NCI-H187 (cell line): Measurements from ENCODE around the gene TTLL5.
"Not testable (repeated sequence)": the region's sequence is repeated elsewhere in the genome, so short reads cannot be mapped to it uniquely, and the experiment has no call there.

Experiments used
- DNase-seq, 2 experiments: peaks; one replicate each; lab custom pipeline; 2025; lab: John Stamatoyannopoulos, UW

The TTLL5 gene

GRCh38 chr14:75650253-75651058, 10.6 kb upstream of the TTLL5 start:
- no peak for DNase-seq

GRCh38 chr14:75653563-75653962, 7.5 kb upstream of the TTLL5 start:
- DNase-seq, result no peak

- peak; percentile 45 to 81 for DNase-seq
Measured at GRCh38 chr14:75654127-75654732, 6.8 kb upstream of the TTLL5 start.

- no peak for DNase-seq
Measured at GRCh38 chr14:75655235-75655634, 5.8 kb upstream of the TTLL5 start.

- no peak for DNase-seq
Measured at GRCh38 chr14:75657331-75657730, 3.7 kb upstream of the TTLL5 start.

- no peak for DNase-seq
Measured at GRCh38 chr14:75658957-75659356, 2.1 kb upstream of the TTLL5 start.

- no peak for DNase-seq
Measured at GRCh38 chr14:75660238-75660629, 812 bp upstream of the TTLL5 start.

GRCh38 chr14:75661499-75661814, 411 bp downstream of the TTLL5 start:
- DNase-seq, result no peak

GRCh38 chr14:75662966-75663365, 1.9 kb downstream of the TTLL5 start:
- DNase-seq, result no peak

- no peak for DNase-seq
Measured at GRCh38 chr14:75667099-75667765, 6.2 kb downstream of the TTLL5 start.

- no peak for DNase-seq
Measured at GRCh38 chr14:75672605-75673192, 11.7 kb downstream of the TTLL5 start.

- no peak for DNase-seq
Measured at GRCh38 chr14:75673345-75674035, 12.4 kb downstream of the TTLL5 start.

- no peak for DNase-seq
Measured at GRCh38 chr14:75675265-75675960, 14.4 kb downstream of the TTLL5 start.

- DNase-seq, result no peak
Measured at GRCh38 chr14:75685910-75686309, 24.9 kb downstream of the TTLL5 start.

GRCh38 chr14:75689012-75689411, 28.0 kb downstream of the TTLL5 start:
- DNase-seq, result no peak

- no peak for DNase-seq
Measured at GRCh38 chr14:75690010-75690409, 29.0 kb downstream of the TTLL5 start.

- not testable (repeated sequence) for DNase-seq
Measured at GRCh38 chr14:75695025-75695424, 34.0 kb downstream of the TTLL5 start.

- DNase-seq, result no peak
Measured at GRCh38 chr14:75697386-75697785, 36.3 kb downstream of the TTLL5 start.

GRCh38 chr14:75697918-75698317, 36.9 kb downstream of the TTLL5 start:
- DNase-seq, result no peak

- no peak for DNase-seq
Measured at GRCh38 chr14:75699331-75699730, 38.3 kb downstream of the TTLL5 start.

- no peak for DNase-seq
Measured at GRCh38 chr14:75700295-75700694, 39.2 kb downstream of the TTLL5 start.

- DNase-seq, result no peak
Measured at GRCh38 chr14:75702122-75702521, 41.1 kb downstream of the TTLL5 start.
